ENCODE results near the gene POU3F3.

GRCh38 chr2:104840893-104841585 lies 12.9 kb upstream of the POU3F3 start:
- TF ChIP-seq EZH2 (IDR thresholded peaks at IDR 0.05; ENCODE audit: borderline replicate concordance, low read length) (no peak), CTCF (conservative IDR thresholded peaks at IDR 0.05 in 1 of 2, IDR thresholded peaks at IDR 0.05 in 1 of 2; ENCODE audit: extremely low read depth in 1 of 2, insufficient read depth in 1 of 2, low read depth in 1 of 2, low read length in 2 of 2) (no peak)

Measured in mammary epithelial cell (primary cell).